ENCODE data around the gene THADA.
"Not testable (repeated sequence)": the region's sequence is repeated elsewhere in the genome, so short reads cannot be mapped to it uniquely, and the experiment has no call there.

Gene THADA

GRCh38 chr2:43462866-43463641, 132.8 kb downstream of the THADA start:
- DNase-seq, result no peak

GRCh38 chr2:43461453-43462073, 134.3 kb downstream of the THADA start:
- DNase-seq, result no peak

GRCh38 chr2:43460611-43461365, 135.1 kb downstream of the THADA start:
- no peak for DNase-seq

GRCh38 chr2:43460174-43460546, 135.7 kb downstream of the THADA start:
- DNase-seq, result no peak

GRCh38 chr2:43459446-43460173, 136.2 kb downstream of the THADA start:
- no peak for DNase-seq

GRCh38 chr2:43458014-43458628, 137.7 kb downstream of the THADA start:
- DNase-seq, result no peak

- DNase-seq, result no peak
Observed at GRCh38 chr2:43455731-43456642, 139.9 kb downstream of the THADA start.

- no peak for DNase-seq
Observed at GRCh38 chr2:43455296-43455695, 140.5 kb downstream of the THADA start.

- DNase-seq, result no peak
Observed at GRCh38 chr2:43454791-43455190, 141.0 kb downstream of the THADA start.

GRCh38 chr2:43453179-43454170, 142.4 kb downstream of the THADA start:
- DNase-seq, result no peak

- DNase-seq, result no peak
Observed at GRCh38 chr2:43452318-43452731, 143.5 kb downstream of the THADA start.

GRCh38 chr2:43450617-43451016, 145.2 kb downstream of the THADA start:
- DNase-seq, result no peak

GRCh38 chr2:43448822-43449110, 147.1 kb downstream of the THADA start:
- no peak for DNase-seq

- DNase-seq, result no peak
Observed at GRCh38 chr2:43448011-43448821, 147.6 kb downstream of the THADA start.

GRCh38 chr2:43446755-43447154, 149.1 kb downstream of the THADA start:
- DNase-seq, result not testable (repeated sequence)

- DNase-seq, result no peak
Observed at GRCh38 chr2:43445781-43446180, 150.1 kb downstream of the THADA start.

GRCh38 chr2:43444989-43445645, 150.7 kb downstream of the THADA start:
- no peak for DNase-seq

- DNase-seq, result no peak
Observed at GRCh38 chr2:43443282-43443681, 152.6 kb downstream of the THADA start.

- DNase-seq, result no peak
Observed at GRCh38 chr2:43441195-43441594, 154.6 kb downstream of the THADA start.
